HG03196 (cell line): Measurements from ENCODE around the gene ZFAND2B.
A peak's percentile ranks its signal among the peaks of the same experiment; 100 is the strongest.

ENCODE experiments used
- ATAC-seq: cut with Tn5 transposase; IDR thresholded peaks from one replicate; pipeline ENCODE4 v1.9.1; 2021; ENCODE audit not compliant: unreplicated experiment

The ZFAND2B gene

DNA sequence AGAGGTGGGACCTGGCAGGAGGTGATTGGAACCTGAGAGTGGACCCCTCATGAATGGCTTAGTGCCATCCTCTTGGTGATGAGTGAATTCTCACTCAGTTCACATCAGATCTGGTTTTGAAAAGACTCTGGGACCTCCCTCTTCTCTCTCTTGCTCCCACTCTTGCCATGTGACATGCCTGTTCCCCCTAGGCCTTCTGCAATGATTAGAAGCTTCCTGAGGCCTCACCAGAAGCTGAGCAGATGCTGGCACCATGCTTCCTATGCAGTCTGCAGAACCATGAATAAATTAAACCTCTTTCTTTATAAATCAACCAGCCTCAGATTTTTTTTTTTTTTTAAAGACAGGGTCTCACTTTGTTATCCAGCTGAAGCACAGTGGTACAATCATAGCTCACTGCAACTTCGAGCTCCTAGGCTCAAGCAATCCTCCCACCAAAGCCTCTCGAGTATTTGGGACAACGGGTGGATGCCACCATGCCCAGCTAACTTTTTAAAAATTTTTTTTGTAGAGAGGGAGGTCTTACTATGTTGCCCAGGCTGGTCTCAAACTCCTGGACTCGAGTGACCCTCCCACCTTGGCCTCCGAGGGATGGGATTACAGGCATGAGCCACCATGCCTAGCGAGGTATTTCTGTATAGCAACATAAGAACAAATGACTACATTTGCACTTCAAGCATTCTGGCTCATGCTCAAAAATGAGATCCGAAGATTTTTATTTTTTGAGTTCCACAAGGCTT, 2.0 kb upstream of the ZFAND2B start:
- ATAC-seq, result no peak

DNA sequence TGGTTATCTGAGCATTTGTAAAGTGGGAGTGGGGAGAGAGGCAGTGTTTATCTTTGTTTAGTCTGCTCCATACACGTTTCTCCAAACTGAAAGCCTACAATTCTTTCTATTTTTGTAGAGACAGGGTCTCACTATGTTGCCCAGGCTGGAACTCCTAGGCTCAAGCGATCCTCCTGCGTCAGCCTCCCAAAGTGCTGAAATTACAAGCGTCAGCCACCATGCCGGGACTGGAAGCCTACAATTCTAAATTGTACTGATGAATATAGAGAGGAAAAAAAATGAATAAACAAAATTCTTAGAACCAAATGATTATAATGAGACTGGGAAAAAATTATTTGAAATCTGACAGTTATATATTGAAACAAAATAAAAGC, 1.4 kb upstream of the ZFAND2B start:
- no peak for ATAC-seq

DNA sequence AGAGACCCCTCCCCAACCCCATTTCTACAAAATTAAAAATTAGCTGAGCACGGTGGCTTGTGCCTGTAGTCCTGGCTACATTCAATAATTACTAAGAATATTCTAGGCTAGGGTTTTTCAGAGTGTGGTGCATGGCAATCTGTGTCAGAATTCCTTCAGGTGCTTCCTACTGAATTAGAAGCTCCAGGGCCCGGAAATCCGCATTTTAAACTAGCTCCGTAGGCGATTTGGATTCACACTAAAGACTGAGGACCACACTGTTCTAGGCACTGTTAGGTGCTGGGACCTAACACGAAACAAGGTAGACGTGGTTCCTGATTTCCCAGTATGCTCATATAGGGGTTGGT, 628 bp upstream of the ZFAND2B start:
- ATAC-seq, result no peak

DNA sequence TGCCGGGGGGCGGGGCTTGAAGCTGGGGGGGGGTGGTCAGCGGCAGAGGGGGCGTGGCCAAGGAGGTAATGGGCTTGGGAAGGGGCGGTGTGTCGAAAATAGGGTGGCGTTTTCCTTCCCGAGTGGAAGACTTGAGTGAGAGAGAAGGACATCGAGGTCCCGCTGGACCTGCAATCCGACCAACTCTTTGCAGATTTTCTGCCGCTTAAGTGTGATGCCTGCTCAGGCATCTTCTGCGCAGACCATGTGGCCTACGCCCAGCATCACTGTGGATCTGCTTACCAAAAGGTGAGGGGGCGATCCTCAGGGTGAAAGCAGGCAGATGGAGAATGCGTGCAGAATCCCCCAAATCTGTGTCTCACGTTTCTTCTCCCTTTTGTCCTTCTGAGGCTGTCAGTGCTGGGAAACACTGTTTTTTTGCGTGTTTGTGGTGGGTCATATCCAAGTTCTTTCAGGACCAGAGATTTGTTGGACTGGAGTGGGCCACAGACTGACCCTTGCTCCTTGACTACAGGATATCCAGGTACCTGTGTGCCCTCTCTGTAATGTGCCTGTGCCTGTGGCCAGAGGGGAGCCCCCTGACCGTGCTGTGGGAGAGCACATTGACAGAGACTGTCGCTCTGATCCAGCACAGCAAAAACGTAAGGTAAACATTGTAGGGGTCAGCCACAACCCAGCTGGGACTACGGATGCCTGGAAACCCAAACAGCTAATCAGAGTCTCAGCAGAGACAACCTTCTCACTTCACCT, 727 bp downstream of the ZFAND2B start:
- ATAC-seq, result no peak

DNA sequence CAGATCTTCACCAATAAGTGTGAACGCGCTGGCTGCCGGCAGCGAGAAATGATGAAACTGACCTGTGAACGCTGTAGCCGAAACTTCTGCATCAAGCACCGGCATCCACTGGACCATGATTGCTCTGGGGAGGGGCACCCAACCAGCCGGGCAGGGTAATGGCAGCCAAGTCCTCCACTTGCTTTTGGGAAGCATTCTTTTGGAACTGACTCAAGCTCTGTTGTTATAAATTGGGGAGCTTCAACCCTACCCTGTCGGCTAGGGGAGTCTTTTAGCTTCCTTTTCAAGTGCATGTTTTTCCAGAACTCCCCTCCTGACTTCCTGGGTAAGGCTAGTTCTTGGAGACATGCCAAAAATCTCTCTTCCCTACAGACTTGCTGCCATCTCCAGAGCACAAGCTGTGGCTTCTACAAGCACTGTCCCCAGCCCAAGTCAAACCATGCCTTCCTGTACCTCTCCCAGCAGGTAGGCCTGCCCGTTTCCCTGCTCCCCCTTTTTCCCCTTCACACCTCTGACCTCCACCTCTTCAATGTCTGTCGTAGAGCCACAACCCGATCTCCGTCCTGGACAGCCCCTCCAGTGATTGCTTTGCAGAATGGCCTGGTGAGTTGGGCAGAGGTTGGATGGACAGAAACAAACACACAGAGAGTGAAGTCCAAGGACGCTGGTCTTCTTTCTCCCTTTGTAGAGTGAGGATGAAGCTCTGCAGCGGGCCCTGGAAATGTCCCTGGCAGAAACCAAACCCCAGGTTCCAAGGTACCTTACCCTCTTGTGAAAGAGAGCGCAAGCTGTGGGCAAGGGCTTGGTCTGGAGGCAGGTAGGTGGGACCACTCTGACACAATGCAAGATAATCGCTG, 1.5 kb downstream of the ZFAND2B start:
- no peak for ATAC-seq

DNA sequence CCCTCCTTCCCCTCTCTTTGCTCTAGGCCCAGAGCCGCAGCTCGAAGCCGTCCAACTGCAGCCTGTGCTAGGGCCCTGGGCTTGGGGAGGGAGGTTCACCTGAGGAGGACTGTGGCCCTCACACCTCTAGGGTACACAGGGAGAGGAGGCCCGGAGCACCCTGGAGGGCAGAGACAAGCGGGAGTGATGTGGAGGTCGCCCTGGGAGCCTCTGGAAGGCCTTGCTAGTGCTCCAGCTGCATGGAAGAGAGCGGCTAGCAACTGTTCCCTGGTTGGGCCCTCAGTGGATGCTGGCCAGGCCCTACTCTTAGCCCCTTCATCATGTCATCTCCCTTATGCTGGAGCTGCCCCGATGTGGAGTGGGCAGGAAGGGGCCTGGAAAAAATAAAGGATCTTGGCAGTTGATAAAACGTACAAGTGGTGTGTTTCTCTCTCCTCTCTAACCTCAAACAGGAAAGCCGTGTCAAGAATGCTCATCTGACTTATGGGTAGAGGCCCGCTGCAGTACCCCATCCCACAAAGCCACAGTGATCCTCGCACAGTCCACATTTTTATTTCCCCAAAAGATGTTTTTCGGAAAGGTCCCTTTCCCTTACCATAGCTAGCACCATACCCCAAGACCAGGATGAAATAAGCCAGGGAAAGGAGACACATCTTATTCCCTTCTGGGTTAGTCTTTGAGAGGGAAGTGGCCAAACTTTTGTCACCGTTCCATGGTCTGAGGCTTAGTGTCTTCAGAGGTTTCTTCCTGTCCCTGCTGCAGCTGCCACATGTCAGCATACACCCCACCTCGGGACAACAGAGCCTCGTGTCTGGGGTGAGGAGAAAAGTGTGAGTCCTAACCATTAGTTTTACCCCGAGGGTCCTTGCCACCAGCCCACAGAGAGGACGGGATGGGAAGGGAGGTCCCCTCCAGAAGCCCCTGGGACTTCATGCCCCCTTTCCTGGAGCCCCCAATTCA, 2.9 kb downstream of the ZFAND2B start:
- no peak for ATAC-seq

DNA sequence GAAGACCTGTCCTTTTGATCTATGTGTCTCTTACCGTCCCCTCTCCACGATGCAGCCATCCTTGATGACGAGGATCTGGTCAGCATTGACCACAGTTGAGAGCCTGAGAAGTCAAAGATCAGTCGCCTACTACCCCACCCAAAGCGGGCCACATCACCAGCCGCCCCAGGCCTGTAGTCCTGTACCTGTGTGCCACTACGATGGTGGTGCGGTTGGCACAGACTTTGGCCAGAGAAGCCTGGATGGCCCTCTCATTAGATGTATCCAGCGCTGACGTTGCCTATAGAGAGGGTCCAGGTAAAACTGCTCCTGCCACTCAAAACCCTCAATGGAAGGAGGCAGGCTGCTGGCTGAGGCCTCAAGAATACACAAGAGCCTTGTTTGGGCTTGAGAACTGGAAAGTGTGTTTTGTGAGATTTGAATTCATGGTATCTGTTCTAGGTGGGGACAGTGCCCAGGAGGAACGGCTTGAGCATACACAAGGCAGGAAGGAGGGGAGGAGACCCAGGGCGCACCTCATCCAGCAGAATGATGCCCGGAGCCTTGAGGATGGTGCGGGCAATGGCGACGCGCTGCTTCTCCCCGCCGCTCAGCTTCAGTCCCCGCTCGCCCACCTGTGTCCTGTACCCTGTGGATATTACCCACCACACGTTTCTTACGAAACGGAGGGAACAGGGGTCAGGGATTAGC, 3.8 kb downstream of the ZFAND2B start:
- ATAC-seq, result no peak

DNA sequence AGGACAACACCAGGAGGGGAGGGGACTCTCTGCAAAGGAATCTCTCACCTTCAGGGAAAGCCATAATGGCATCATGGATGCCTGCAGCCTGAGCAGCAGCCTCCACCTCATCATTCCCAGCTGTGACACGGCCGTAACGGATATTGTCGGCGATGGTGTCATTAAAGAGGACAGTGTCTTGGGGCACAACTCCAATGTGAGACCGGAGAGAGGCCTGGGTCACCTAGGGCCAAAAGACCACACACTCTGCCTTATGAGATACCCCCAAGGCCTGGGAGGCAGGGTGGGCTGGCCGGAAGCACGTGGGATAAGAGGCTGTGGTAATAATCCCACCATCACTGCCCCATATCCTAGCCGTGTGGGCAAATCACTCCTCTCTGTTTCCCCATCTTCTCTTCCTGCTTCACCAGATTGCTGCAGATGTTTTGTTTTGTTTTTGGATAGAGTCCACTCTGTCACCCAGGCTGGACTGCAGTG, 4.3 kb downstream of the ZFAND2B start:
- no peak for ATAC-seq

DNA sequence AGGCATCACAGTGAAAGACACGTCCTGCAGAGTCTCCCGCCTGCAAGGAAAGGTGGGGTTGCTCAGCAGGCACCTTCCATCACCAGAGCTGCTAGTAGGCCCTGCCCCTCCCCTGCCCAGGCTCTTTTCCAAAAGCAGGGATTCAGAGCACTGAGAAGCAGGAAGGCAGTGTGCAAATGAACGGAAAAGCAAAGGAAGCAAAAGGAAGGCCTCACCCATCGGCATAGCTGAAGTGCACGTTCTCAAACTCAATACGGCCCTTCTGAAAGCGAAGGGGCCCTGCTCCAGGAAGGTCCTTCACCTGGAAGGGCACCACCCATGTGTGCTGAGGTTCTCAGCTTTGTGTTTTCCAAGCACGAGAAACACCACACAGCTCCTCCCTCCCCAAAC, 6.4 kb downstream of the ZFAND2B start:
- no peak for ATAC-seq

DNA sequence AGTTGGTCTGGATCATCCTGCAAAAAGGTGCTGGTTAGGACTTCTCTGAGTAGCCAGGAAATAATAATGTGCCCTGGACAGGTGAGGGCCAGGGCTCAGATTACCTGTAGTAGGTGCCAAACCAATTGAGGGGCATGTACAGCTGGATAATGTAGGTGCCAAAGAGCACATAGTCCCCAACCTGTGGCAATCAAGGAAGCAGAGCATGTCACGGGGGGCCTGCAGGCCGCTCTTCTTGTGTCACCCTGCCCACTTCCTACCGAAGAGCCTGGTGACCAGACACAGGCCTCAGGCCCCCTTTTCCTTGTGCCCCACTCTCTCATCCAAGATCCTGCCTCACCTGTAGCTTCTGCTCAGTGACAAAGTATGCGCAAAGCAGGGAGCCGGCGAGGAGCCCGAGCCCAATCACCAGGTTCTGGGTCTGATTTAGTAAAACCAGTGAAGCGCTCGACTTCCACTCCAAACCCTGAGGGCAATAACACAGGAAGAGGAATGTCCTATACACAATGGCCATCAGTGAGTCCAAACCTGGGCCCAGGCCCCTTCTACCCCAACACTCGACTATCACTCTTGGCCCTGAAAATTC, 7.0 kb downstream of the ZFAND2B start:
- no peak for ATAC-seq

DNA sequence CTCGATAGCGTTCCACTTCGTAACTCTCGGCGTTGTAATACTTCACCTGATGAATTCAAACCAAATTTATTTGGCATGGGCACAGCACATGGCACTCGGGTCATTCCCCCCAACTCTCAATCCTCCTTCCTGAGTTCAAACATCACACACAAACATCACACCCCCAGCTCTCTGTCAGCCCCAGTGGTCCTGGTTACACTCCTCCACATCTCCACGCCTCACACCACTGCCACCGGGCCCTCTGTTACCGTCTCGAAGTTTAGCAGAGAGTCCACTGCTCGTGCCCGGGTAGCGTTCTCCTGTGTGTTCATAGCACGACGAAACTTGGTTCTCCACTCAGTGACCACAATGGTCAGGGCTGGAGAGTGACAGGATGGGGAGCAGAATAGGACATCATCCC, 7.6 kb downstream of the ZFAND2B start:
- ATAC-seq, result no peak

DNA sequence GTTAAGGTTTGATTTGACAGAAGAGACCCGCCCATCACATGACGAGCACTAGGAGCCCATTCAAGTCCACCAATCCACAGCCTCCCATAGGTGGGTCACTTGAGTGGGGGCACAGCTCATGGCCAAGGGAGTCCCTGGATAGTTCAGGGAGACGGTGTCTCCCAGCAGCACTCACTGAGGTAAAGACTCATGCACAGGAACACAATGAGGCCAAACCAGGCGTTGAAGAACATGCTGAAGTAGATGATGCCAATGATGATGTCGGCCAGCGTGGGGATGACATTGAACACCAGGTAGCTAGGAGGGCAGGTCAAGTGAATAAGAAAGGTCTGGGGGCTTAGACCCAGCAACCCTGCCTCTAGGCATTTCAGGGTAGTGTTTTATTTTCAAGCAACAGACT, 8.2 kb downstream of the ZFAND2B start:
- no peak for ATAC-seq

DNA sequence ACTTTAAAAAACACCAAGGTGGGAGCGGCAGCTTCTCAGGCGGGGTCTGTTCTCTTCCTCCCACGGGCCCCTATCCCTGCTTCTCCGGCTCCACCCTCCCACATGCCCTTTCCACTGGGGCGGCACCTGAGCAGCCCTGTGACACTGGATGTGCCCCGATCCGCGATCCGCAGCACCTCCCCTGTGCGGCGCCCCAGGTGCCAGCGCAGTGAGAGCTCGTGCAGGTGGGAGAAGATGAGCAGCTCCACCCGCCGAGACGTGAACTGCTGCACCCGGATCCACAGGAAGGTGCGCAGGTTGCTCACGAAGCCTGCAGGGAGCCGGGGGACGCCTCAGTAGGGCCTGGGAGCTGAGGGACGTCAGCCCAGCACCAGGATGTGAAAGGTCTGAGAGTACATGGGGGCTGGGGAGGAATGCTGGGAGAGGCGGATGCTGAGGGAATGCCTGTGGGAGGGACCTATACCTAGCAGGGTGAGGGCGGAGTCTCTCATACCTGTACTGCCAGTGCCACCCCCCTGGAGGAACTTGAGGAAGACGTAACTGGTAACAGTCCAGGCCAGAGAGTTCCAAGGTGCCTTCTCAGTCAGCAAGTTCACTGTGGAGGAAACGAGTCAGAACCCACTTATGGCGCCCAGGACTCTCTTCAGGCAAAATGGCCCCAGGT, 9.4 kb downstream of the ZFAND2B start:
- ATAC-seq, result no peak

DNA sequence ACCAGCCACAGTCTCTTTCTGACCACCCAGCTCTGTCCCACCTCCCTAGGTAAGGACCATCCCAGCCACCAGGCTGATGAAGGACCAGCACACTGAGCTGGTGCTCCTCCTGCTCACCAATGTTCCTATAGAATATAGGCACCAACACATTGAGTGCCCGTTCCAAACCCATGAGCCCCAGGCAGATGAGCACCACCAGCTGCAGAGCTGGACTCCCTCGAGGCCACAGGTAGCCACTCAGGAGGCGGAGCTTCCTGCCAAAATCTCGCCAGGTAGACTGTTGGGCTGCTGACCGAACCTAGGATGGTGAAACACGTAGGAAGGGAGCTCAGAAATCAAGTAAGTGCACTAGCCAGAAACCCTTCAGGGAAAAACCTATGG, 9.9 kb downstream of the ZFAND2B start:
- ATAC-seq, result no peak

DNA sequence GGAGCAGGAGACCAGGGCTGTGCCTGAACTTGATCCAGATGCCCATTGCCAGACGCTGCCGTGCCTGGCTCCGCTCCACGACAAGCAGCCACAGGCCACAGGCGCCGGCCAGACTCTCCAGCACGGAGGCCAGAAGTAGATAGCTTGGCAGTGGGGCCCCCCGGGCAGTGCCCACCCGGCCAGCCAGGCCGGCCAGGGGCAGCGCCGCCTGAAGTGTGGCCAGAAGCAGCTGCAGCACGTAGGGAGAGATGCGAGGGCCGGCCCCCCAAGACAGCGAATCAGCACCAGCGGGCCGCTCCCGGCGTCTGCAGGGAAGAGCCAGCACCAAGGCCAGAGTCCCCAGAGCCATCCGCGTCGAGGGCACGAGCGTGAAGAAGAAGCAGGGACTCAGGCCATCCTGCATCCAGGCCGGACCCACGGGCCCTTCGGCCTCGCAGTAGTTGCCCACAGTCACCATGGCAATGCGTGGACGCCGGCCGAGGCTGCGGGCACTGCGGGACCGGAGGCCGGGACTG, 11.7 kb downstream of the ZFAND2B start:
- ATAC-seq, result no peak

DNA sequence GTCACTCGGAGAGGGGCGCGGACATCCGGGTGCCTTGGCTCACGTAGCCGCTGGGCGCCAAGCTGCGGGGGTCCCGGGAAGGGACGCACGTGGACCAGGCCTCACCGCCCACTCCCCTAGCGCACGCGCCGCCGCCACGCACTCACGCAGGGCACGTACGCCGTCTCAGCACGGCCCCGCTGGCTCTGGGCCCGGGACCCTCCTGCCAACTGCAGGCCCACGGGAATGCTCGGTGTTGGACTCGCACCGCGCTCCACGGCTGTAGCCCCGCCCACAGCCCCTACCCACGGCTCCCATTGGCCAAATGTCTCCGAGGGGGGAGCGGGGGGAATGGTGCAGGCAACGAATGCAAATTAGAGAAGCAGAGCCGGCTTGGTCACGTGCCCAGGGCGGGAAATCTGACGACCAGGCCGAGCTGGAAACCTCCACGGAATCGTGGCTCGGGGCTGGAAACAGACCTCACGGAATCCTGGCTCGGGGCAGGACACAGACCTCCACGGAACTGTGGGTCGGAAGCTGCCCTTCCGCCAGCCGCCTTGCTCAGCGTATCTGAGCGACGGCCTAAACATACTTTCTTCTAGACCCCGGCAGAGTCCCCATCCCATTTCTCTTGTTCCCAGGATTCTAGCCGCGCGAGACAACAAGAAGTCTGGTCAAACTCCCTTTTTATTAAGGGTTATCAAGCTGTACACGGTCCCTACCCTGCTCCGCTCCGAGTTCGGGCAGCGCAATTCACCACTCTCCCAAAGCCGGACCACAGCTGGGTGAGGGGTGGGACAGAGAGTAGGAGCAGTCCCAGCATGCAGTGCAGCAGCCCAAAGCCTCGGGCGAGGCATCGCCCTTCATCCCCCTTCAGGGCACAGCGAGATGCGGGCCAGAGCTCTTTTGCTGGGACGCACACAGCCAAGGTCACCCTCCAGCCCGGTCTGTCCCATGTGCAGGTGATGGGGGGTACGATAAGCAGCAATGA, 12.4 kb downstream of the ZFAND2B start, which contains the start of gene ABCB6:
TSS of gene ABCB6 (minus strand) at position 227 of the 970 bp plus-strand sequence. CDS start 285 bp downstream, outside the sequence.
- peak; percentile 70 for ATAC-seq

DNA sequence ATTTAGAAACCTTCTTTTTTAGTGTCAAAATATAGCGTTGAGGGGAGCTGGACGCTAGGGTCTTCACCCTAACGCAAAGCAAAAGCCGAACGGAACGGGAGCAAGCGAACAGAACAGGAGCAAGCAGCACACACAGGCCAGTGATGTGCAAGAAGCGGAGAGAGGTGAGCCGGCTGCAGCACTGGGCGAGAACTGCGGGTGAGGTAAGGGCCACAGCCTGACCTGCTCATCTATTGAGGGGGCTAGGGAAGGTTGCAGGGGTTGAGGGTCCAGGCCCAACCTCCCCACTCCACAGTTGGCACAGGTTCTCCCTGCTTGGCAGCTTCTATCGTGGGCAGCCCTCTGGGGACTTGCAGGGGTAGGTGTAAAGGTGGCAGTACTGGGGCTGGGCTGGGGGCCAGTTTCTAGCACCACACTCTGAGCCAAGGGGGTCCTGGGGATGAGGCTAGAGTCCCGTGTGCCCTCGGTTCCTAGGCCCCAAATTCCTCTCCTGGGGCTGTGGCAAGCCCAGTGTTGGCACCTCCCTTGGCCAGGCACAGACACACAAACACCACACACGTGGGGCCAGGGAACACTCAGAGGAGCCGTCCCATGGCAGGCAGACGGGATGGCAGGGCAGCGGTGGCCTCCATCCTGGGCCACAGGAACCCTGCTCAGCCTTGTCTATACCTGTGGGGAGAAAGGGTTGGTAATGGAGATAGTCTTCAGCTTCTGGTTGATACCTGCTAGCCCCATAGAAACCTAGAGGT, 13.4 kb downstream of the ZFAND2B start:
- ATAC-seq, result no peak
